A673 (cell line): ENCODE data around the gene LDOC1. TPM values are rescaled to one million over a fixed set of nuclear protein-coding genes. Genes with fewer than 3 reads are reported as not detected.

Source experiments
- BruUV-seq: library from RNA; stranded (reverse); fragments of 400-500 nt; replicated peaks from 2 replicates; lab custom pipeline; 2021; lab: Mats Ljungman, UMichigan
- CTCF ChIA-PET: fragments of 300-600 bp; sonication (Branson Sonifier 250); formaldehyde crosslinking; loops from one replicate; lab custom pipeline; 2022; ENCODE audit warnings: antibody characterized with exemption; lab: Charles Lee
- POLR2A ChIA-PET: fragments of 300-600 bp; sonication (Branson Sonifier 250); formaldehyde crosslinking; loops from one replicate; lab custom pipeline; 2022; ENCODE audit warnings: antibody characterized with exemption; ENCODE audit not compliant: low non-redundant PET; lab: Charles Lee
- DNase-seq: peaks from one replicate; pipeline ENCODE4 v3.0.0-alpha.2; 2015; ENCODE audit warnings: low spot score
- H3K27ac ChIP-seq: fragments of 200-600 bp; sonication (generic); 2 replicates; pipeline ENCODE4 v1.5.1; 2016; ENCODE audit warnings: mixed run types, low read depth, mild to moderate bottlenecking, mixed read lengths, antibody characterized with exemption, low read length; ENCODE audit not compliant: poor library complexity, severe bottlenecking
- H3K27me3 ChIP-seq: fragments of 200-600 bp; sonication (generic); replicated peaks from 2 replicates; pipeline ENCODE4 v1.6.1; 2017; ENCODE audit warnings: mixed run types, low read depth, mild to moderate bottlenecking, mixed read lengths, antibody characterized with exemption, low read length; ENCODE audit not compliant: insufficient read depth, poor library complexity
- H3K36me3 ChIP-seq: fragments of 200-600 bp; sonication (generic); 2 replicates; pipeline ENCODE4 v1.6.1; 2016; ENCODE audit warnings: mixed run types, mild to moderate bottlenecking, mixed read lengths, antibody characterized with exemption, low read length; ENCODE audit not compliant: insufficient read depth, poor library complexity, severe bottlenecking
- H3K4me1 ChIP-seq: fragments of 200-600 bp; sonication (generic); 2 replicates; pipeline ENCODE4 v1.6.1; 2017; ENCODE audit warnings: mixed run types, mild to moderate bottlenecking, mixed read lengths, antibody characterized with exemption, low read length; ENCODE audit not compliant: insufficient read depth, poor library complexity, severe bottlenecking
- H3K4me3 ChIP-seq: fragments of 200-600 bp; sonication (generic); 2 replicates; pipeline ENCODE4 v1.5.1; 2016; ENCODE audit warnings: low read depth, mixed run types, mild to moderate bottlenecking, mixed read lengths, low read length; ENCODE audit not compliant: poor library complexity, severe bottlenecking
- H3K9me3 ChIP-seq: fragments of 200-600 bp; sonication (generic); 2 replicates; pipeline ENCODE4 v1.6.1; 2016; ENCODE audit warnings: mixed run types, low read depth, mild to moderate bottlenecking, mixed read lengths, antibody characterized with exemption, low read length; ENCODE audit not compliant: poor library complexity, severe bottlenecking
- EZH2 ChIP-seq: fragments of 200-600 bp; sonication (generic); IDR thresholded peaks from 2 replicates; pipeline ENCODE4 v1.6.1; 2017; ENCODE audit warnings: borderline replicate concordance, low read depth, mild to moderate bottlenecking, mixed read lengths, antibody characterized with exemption, low read length; ENCODE audit not compliant: poor library complexity, severe bottlenecking
- intact Hi-C: fragments of 100-400 bp; cut with micrococcal nuclease; formaldehyde crosslinking; loops from one replicate; pipeline ENCODE4 v1.10.0; 2022; ENCODE audit not compliant: unreplicated experiment
- total RNA-seq: library from RNA; stranded (reverse); gene quantifications from 2 replicates; pipeline ENCODE4 v1.2.3, GENCODE V29; 2021
- TF ChIP-seq, protein P1 (sequence below): fragments of 300-800, 200-600 bp; sonication (generic); conservative IDR thresholded peaks from 2 replicates; pipeline ENCODE4 v1.5.1; 2017; ENCODE audit warnings: low read depth, mild to moderate bottlenecking, antibody characterized with exemption, low read length, moderate library complexity, mixed read lengths

LDOC1 gene
- total RNA-seq, 1 experiment from 2014 or later = not detected

DNA sequence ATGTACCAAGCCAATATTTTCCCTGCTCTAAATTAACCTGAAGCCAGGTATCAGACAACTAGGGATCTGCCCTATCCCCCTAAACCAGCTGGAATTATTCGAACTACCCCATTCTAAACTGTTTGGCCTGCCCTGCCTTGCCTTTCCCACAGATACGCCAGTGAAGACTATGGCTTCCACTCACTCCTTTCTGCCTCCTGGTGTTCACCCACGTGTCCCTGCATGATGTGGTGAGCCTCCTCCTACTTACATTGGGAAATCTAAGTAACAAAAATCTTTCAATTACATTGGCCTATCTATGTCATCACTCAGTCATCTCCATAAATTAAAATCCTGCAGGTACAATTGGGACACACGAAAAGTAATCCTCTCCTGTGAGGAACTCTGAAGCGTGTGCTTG is 6.1 kb upstream of the LDOC1 start:
- no peaks in the 10 kb centered on the region for H3K4me1 ChIP-seq
- TF ChIP-seq EZH2 = no peak
- no peak overlapping the region for H3K4me3 ChIP-seq
- H3K36me3 ChIP-seq = no peaks in the 10 kb centered on the region
- POLR2A ChIA-PET = no interaction called here
- H3K9me3 ChIP-seq = no peaks in the 10 kb centered on the region
- CTCF ChIA-PET = no interaction called here
- no peak overlapping the region for H3K27ac ChIP-seq
- no peaks in the 10 kb centered on the region for H3K27me3 ChIP-seq
- intact Hi-C loops = no loop called here
- BruUV-seq = no TSS peak
- no peak for DNase-seq

DNA sequence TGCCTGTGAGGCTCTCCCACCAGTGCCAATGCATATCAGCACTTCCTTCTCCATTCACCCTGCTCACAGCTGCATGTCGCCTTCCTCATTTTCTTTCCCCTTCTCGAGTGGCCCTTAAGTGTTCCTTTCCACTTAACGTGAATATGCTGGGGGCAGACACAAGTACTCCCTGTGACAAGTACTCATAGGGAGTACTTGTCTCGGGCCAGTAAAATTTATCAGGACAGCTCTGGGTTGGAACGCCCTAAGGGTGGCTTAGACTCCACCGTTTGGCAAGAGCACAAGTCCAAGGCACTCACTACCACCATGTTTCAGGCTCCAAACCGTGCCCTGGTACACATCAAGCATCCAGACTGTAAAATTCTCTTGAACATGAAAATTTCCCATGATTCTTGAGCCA is 3.9 kb upstream of the LDOC1 start:
- TF ChIP-seq EZH2 = no peak
- TF ChIP-seq, protein P1, sequence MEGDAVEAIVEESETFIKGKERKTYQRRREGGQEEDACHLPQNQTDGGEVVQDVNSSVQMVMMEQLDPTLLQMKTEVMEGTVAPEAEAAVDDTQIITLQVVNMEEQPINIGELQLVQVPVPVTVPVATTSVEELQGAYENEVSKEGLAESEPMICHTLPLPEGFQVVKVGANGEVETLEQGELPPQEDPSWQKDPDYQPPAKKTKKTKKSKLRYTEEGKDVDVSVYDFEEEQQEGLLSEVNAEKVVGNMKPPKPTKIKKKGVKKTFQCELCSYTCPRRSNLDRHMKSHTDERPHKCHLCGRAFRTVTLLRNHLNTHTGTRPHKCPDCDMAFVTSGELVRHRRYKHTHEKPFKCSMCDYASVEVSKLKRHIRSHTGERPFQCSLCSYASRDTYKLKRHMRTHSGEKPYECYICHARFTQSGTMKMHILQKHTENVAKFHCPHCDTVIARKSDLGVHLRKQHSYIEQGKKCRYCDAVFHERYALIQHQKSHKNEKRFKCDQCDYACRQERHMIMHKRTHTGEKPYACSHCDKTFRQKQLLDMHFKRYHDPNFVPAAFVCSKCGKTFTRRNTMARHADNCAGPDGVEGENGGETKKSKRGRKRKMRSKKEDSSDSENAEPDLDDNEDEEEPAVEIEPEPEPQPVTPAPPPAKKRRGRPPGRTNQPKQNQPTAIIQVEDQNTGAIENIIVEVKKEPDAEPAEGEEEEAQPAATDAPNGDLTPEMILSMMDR = no peak
- H3K27ac ChIP-seq = no peak overlapping the region
- H3K27me3 ChIP-seq = no peaks in the 10 kb centered on the region
- no peaks in the 10 kb centered on the region for H3K4me1 ChIP-seq
- H3K9me3 ChIP-seq = no peaks in the 10 kb centered on the region
- POLR2A ChIA-PET = no interaction called here
- H3K4me3 ChIP-seq = no peak overlapping the region
- intact Hi-C loops = no loop called here
- no peaks in the 10 kb centered on the region for H3K36me3 ChIP-seq
- no peak for DNase-seq
- CTCF ChIA-PET = no interaction called here
- BruUV-seq = no TSS peak

DNA sequence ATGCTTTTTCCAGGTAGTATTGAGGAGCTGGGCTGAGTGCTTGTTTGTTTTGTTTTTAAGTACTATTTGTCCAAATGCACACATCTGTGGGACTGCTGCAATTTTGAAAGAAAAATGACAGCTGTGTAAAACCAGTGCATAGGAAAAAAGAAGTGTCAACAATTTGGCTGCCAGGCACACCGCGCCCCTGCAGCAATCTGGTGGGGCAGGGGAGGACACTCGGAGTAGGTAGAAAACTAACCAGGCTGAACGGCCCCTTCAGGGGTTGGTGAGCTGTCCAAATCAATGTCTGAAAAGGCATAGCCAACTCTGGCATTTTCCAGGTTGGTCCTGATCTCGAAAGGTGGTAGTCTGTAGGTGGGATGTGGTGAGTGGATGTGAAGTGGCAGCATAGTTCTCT is 1.1 kb downstream of the LDOC1 start:
- H3K9me3 ChIP-seq = no peaks in the 10 kb centered on the region
- DNase-seq = no peak
- no peaks in the 10 kb centered on the region for H3K27me3 ChIP-seq
- BruUV-seq = no TSS peak
- CTCF ChIA-PET = no interaction called here
- no peak overlapping the region for H3K27ac ChIP-seq
- no peak overlapping the region for H3K4me3 ChIP-seq
- no peaks in the 10 kb centered on the region for H3K36me3 ChIP-seq
- no peak for TF ChIP-seq EZH2
- TF ChIP-seq, protein P1 = no peak
- intact Hi-C loops = no loop called here
- POLR2A ChIA-PET = no interaction called here
- no peaks in the 10 kb centered on the region for H3K4me1 ChIP-seq

DNA sequence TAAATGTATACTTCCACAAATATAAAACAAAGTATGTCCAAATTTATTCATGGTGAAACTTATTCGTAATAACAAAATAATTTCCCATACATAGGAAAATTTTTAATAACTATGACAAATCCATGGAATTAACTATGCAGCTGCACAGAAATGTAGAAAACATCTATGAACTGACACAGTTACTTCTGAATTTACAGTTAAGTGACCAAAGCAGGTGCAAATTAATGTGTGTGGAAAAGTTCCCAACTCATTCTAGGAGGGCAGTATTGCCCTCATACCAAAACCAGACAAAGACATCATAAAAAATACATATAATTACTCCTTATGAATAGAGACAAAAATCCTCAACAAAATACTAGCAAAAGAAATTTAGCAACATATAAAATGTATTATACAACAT is 12.5 kb downstream of the LDOC1 start:
- no peaks in the 10 kb centered on the region for H3K36me3 ChIP-seq
- BruUV-seq = no TSS peak
- H3K9me3 ChIP-seq = peaks cover 5% of the 10 kb centered on the region
- H3K27ac ChIP-seq = no peak overlapping the region
- no peak overlapping the region for H3K4me3 ChIP-seq
- TF ChIP-seq, protein P1 = no peak
- no peak for TF ChIP-seq EZH2
- intact Hi-C loops = no loop called here
- ChIA-PET POLR2A (no interaction called here), CTCF (no interaction called here)
- DNase-seq = no peak
- H3K4me1 ChIP-seq = no peaks in the 10 kb centered on the region
- no peaks in the 10 kb centered on the region for H3K27me3 ChIP-seq
